Activated CD4-positive, CD25-positive, alpha-beta regulatory T cell (primary cell): ENCODE data around the gene NBPF9.
"Not testable (repeated sequence)": the region's sequence is repeated elsewhere in the genome, so short reads cannot be mapped to it uniquely, and the experiment has no call there.

Source experiments
- DNase-seq, 4 experiments: peaks; one replicate each; lab custom pipeline; 2025; lab: John Stamatoyannopoulos, UW

NBPF9 gene

GRCh38 chr1:149103109-149104081 is at the start of gene NBPF9:
NBPF9 (minus strand) TSS chr1:149103551; CDS start chr1:149082139, 21,412 bp downstream.
- peak in 1 of 4 experiments; percentile 3 for DNase-seq

GRCh38 chr1:149149909-149150308 is 46.6 kb upstream of the NBPF9 start:
- not testable (repeated sequence) for DNase-seq

GRCh38 chr1:149137585-149137984 is 34.2 kb upstream of the NBPF9 start:
- DNase-seq: not testable (repeated sequence)

- not testable (repeated sequence) for DNase-seq
These were observed 27.6 kb upstream of the NBPF9 start for GRCh38 chr1:149130938-149131337.

GRCh38 chr1:149129245-149129644 is 25.9 kb upstream of the NBPF9 start:
- DNase-seq: not testable (repeated sequence)

- not testable (repeated sequence) for DNase-seq
These were observed 23.3 kb upstream of the NBPF9 start for GRCh38 chr1:149126555-149127145.

GRCh38 chr1:149123948-149124926 is 20.9 kb upstream of the NBPF9 start:
- not testable (repeated sequence) for DNase-seq

GRCh38 chr1:149112828-149113227 is 9.5 kb upstream of the NBPF9 start:
- not testable (repeated sequence) for DNase-seq

GRCh38 chr1:149110343-149110742 is 7.0 kb upstream of the NBPF9 start:
- DNase-seq: not testable (repeated sequence)

GRCh38 chr1:149102574-149102973 is 777 bp downstream of the NBPF9 start:
- DNase-seq: not testable (repeated sequence)

GRCh38 chr1:149098276-149098675 is 5.1 kb downstream of the NBPF9 start:
- not testable (repeated sequence) for DNase-seq

- DNase-seq: not testable (repeated sequence)
These were observed 10.2 kb downstream of the NBPF9 start for GRCh38 chr1:149093155-149093554.

GRCh38 chr1:149075505-149076127 is 27.7 kb downstream of the NBPF9 start:
- not testable (repeated sequence) for DNase-seq

- DNase-seq: not testable (repeated sequence)
These were observed 38.7 kb downstream of the NBPF9 start for GRCh38 chr1:149064611-149065010.

GRCh38 chr1:149043056-149043455 is 60.3 kb downstream of the NBPF9 start:
- DNase-seq: not testable (repeated sequence)

- DNase-seq: not testable (repeated sequence)
These were observed 69.4 kb downstream of the NBPF9 start for GRCh38 chr1:149033916-149034315.

- not testable (repeated sequence) for DNase-seq
These were observed 79.0 kb downstream of the NBPF9 start for GRCh38 chr1:149024327-149024726.

- DNase-seq: not testable (repeated sequence)
These were observed 84.8 kb downstream of the NBPF9 start for GRCh38 chr1:149018577-149018976.

- DNase-seq: not testable (repeated sequence)
These were observed 86.7 kb downstream of the NBPF9 start for GRCh38 chr1:149016626-149017025.

GRCh38 chr1:149015522-149015921 is 87.8 kb downstream of the NBPF9 start:
- not testable (repeated sequence) for DNase-seq

- not testable (repeated sequence) for DNase-seq
These were observed 89.8 kb downstream of the NBPF9 start for GRCh38 chr1:149013513-149013912.
